Tibial nerve (tissue), 4 donors: ENCODE data around the gene FFAR2.

Source experiments
- CTCF ChIP-seq, 5 experiments: fragments of 200-600 bp in 3 of 5; fragments of 450-650 bp in 2 of 5; sonication (generic) in 3 of 5; IDR thresholded peaks; one replicate each; pipeline ENCODE4 v1.5.1; 2016 to 2019; ENCODE audit warnings: antibody characterized with exemption in 5 of 5, mild to moderate bottlenecking in 3 of 5, moderate library complexity in 2 of 5
- EP300 ChIP-seq, 2 donors: sonication (generic); formaldehyde crosslinking; IDR thresholded peaks; one replicate each; pipeline ENCODE4 v1.6.1; 2017; ENCODE audit warnings: antibody characterized with exemption in 2 of 2, mild to moderate bottlenecking in 1 of 2

DNA sequence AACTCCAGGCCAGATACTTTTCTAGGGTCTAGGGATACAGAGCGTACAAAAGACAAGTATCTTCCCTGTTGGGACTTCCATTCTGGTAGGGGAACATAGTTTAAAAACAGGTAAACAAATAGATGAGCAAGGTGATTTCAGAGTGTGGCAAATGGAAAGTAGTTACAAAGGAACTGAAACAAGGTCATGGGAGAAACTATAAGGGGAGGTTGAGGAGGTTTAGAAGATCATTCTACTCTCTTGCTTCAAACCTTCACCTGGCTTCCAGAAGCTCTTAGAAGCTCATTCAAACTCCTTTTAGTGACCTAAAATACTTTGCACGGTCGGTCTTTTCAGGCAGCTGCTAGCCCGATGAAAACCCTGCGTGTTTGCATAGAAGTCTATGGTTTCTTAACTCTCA is 9.1 kb downstream of the FFAR2 start:
- TF ChIP-seq CTCF (IDR thresholded peaks at IDR 0.05) = no peak
- no peak for TF ChIP-seq EP300 (IDR thresholded peaks at IDR 0.05)
